ENCODE results near the gene POMP.

Gene POMP

DNA sequence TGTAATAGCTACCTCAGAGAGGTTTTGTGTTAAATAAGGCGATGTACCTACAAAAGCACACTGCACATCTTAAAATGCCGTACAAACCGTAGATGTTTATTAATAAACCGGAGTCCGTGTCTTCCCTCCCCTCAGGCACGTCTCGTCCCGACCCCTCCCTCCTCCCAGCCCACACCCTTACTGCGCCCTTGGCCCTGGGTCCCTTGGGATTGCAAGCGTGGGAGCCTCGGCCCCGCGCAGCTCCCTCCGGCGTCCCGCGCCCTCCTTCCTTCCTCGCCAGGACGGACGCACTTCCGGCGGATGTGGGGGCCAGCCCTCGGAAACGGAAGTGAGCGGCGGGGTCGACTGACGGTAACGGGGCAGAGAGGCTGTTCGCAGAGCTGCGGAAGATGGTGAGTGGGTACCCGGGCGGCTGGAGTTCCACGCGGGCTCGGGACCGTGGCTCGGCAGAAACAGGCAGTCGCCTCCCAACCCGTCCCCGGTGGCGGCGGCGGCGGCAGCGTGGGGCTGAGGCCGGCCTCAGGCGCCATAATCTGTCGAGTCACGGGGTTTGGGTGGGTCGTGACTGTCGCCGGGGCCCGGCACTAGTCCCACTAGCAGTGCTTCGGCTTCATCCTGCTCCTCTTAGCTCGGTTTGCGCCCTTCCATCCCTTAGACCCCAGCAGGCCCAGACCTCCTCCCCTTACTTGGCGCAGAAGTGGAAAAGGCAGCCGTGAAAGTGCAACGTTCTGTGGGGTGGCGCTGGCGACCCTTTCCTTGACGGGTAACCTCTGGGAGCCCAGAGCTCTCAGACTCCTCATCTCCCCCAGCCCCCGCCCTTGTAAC lies at the start of gene POMP:
Gene POMP (plus strand): TSS at position 335 of the 825 bp plus-strand sequence. CDS start 55 bp downstream, at position 390.
- DNase-seq = peak; percentile 68

DNA sequence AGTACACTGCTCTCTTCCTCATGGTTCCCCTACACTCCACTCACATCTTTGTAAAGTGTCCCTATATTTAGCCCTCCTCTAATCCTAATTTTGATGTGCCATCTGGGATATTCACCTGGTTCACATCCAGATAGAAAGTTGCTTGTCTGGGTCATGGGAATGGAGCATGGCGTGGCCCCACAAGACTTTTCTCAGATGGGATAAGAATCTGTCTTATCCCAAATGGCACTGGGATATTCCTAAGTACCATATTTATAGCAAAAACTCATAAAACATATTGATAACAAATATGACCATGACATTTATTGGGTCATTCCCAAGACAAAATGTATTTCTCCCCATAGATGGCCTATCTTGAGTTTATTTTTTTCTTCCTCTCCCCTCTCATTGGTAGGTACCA lies 49.5 kb upstream of the POMP start:
- DNase-seq = no peak

DNA sequence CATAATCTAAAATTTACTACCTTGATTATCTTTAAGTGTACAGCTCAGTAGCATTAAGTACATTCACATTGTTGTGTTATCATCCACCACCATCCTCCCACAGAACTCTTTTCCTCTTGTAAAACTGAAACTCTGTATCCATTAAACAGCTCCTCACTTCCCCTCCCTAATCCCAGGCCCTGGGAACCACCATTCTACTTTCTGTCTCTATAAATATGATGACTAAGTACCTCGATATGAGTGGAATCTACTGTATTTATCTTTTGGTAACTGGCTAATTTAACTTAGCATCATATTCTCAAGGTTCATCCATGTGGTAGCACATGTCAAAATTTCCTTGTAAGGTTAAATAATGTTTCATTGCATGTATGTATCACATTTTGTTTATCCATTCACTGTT lies 49.0 kb upstream of the POMP start:
- DNase-seq = no peak

GRCh38 chr13:28610996-28611395 lies 47.9 kb upstream of the POMP start:
- no peak for DNase-seq

- DNase-seq = no peak
These were observed 47.2 kb upstream of the POMP start for GRCh38 chr13:28611654-28612131.

DNA sequence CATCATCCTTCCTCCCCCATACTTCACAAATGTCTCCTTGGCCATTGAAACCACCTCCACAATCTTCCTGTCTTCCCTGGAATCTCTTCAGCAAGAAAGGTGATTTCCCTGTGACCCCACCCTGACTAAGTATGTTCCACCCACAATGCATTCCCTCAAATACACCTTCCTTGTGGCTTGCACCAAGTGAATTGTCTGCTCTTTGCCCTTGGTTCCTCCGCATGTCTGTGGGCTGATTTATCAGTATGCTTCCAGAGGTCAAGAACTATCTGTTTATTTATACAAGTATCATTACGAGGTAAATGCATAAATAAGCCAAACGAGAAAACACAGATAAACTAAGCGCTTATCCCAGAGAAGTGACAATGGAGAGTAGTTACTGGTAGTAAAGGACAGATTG lies 45.4 kb upstream of the POMP start:
- no peak for DNase-seq

DNA sequence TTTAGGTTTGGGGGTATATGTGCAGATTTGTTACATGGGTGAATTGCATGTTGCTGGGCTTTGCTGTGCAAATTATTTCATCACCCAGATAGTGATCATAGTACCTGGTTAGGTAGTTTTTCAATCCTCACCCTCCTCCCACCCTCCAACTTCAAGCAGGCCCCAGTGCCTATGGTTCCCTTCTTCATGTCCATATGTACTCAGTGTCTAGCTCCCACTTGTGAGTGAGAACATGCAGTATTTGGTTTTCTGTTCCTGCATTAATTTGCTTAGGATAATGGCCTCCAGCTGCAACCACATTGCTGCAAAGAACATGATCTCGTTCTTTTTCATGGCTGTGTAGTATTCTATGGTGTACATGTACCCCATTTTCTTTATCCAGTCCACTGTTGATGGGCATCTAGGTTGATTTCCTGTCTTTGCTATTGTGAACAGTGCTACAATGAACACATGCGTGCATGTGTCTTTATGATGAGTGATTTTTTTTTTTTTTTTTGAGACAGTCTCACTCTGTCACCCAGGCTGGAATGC lies 42.9 kb upstream of the POMP start:
- DNase-seq = no peak

DNA sequence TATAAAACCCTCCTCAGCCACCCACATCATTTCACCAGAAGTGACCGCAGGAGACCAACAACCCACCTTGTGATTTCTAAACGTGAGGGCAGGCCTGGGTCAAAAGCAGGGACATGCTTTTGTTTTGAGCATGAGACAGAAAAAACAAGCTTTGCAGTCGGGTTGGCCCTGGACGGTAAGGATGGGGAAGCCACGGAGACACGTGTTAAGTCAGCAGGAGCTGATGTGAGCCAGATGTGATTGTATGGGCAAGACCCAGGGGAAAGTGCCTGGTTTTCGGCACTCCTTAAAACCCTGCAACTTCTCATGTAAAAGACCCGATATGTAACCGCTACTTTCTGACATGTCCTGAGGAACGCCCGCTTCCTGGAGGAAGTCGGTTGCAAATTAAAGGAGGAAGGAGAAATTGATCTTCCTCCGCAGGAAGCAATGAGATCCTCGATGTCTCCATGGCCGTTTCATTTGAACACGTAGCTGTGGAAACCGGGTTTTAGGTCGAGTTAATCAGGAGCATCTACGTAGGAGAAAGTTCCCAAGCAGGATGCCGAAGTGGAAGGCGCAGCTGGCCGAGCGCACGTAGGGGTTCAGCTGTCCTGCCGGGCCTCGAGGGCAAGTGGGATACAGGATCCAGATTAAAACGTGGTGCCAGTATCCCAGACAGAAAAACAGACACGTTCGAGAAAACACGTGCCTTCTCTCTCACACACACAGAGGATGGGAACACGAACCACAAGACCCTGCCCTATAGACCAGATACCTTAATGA lies 40.5 kb upstream of the POMP start:
- no peak for DNase-seq

DNA sequence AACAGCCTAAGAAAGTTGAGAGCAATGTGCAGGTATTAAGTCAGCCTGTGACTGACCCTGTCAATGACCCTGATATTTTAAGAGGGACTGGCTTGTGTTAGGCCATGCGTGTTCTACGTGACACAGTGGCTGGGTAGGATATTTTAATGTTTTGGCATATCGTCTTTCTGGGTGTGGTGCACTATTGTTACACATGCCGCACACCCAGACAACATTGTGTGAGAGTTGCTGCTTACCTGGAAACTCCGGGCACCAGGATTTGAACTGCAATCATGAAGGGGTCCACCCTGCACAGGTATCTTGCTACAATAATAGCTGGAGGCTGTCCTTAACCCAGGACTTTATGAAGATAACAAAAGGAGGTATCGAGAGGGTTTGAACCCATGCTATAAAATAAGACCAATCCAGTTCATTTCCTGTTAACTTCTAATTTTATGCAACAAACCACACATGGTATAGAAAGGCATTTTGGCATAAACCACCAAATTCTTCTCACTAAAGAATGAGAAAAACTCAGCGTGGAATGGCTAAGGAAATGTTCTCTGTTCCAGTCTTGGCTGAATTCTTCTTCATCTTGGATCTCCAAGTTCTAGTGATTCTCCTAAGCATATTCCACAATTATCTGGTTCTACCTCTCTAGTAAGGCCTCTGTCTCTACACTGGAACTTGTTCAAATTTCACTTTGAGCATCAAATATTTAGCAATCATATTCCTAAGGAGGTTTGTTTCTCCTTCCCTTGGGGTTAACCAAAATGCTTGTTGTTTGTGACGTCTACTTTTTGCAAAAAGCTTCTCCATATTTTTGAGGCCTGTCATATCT lies 38.7 kb upstream of the POMP start:
- no peak for DNase-seq

DNA sequence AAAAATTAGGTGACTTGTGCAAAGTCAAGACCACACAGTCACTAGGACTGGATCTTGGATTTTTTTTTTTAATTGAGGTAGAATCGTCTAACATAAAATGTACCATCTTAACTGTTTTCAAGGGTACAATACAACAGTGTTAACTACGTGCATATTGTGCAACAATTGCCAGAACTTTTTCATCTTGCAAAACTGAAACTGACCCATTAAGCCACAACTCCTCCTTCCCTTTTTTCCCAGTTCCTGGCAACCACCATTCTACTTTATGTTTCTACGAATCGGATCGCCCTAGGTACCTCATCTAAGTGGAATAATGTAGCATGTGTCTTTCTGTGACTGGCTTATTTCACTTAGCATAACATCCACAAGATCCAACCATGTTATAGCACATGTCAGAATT lies 37.5 kb upstream of the POMP start:
- no peak for DNase-seq

GRCh38 chr13:28622286-28622685 lies 36.6 kb upstream of the POMP start:
- DNase-seq = no peak

- DNase-seq = no peak
These were observed 34.9 kb upstream of the POMP start for GRCh38 chr13:28623782-28624706.

DNA sequence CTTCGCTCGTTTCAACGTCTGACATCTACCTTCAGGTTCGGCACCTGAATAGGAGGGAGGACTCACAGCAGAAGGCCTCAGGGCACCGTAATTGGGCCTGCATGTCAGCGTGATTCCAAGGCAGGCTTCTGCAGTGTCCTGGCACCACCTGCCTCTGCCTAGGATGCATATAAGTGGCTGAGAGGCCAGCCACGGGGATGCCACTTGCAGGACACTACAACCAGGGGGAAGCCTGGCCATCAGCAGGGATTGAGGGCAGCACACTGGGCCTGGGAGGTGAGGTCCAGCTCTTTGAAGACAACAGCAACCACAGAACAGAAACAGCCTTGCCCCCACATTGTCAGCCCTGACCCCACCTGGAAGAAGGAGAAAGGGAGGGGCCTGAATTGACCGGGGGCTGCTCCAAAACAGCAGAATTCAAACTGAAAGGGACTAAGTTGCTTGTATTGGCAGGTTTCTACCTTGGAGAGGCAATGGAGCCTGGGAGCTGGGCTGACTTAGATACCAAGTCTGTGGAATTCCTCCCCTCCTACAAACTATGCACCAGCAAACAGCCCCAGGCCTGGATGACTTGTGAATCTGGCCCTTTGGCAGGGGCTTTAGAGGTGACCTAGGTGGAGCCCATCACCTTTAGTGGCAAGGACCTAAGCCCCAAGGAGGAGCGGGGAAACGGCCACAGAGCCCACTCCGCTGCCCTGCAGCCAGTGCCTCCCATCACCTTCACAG lies 34.1 kb upstream of the POMP start:
- no peak for DNase-seq

- no peak for DNase-seq
These were observed 32.7 kb upstream of the POMP start for GRCh38 chr13:28626266-28626665.

DNA sequence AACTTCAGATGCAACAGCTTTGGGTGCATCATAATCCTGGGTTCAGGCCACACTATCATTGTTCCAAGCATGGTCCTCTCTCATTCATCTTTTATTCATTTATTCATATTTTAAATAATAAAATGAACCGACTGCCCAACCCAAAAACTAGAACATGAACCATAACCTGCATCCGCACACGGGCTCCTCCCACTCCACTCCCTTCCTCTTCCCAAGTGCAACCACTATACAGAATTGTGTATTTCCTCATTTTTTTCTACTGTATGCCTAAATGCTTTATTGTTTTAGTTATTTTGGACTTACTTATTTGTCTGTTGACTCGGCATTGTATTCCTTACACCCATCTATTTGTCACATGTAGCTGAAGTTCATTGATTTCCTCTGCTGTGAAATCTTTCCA lies 30.7 kb upstream of the POMP start:
- no peak for DNase-seq

DNA sequence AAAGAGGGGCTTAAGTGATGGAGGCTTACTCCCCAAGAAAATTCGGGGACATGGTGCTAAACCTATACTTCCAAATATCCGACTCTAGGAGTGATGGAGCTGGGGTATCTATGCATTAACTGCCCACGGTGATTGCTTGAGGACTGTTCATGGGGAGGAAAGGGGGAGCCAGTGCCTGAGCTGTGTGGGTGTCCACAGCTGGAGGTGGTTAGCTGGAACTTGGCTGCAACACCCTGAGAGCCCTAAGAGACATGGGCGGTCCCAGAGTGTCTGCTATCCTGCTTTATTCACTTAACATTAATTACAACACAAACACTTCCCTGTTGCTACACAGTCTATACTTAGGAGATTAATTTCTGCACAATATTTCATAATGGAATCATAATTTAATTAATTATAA lies 28.1 kb upstream of the POMP start:
- no peak for DNase-seq

DNA sequence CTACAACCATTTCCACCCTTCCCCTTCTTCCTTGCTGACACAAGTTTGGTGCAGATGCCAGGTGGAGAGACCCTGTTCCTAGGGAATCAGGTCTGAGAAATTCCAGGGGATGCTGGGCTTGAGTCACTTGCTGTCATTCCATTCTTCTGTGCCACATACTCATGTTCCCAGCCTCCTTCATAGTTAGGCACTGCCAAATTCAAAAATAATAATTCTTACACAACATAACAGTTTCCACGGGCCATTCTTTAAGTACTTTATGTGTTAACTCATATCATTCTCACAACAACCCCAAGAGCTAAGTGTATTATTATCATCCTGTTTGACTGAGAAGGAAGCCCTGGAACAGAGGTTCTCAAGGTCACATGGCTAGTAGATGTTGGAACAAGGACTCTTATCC lies 27.1 kb upstream of the POMP start:
- DNase-seq = no peak

- no peak for DNase-seq
These were observed 22.9 kb upstream of the POMP start for GRCh38 chr13:28636069-28636468.

GRCh38 chr13:28636677-28637317 lies 22.1 kb upstream of the POMP start:
- peak; percentile 3 for DNase-seq

GRCh38 chr13:28637714-28638355 lies 21.1 kb upstream of the POMP start:
- no peak for DNase-seq

All from NCI-H2107 (cell line).